Keratinocyte (primary cell): Measurements from ENCODE around the gene CCT6A. TPM values are rescaled to one million over a fixed set of nuclear protein-coding genes. Genes with fewer than 3 reads are reported as not detected.
A peak's percentile ranks its signal among the peaks of the same experiment; 100 is the strongest.
"Not testable (repeated sequence)": the region's sequence is repeated elsewhere in the genome, so short reads cannot be mapped to it uniquely, and the experiment has no call there.

Experiments
- DNase-seq: peaks from one replicate; pipeline ENCODE4 v3.0.0-alpha.2; 2011; ENCODE audit warnings: low read depth, missing footprints, low spot score
- FAIRE-seq: peaks from 2 replicates; lab custom pipeline; 2011; peaks lifted over from hg19 to GRCh38; lab: Jason Lieb, UNC
- H2AFZ ChIP-seq: 2 replicates; pipeline ENCODE4 v1.6.0; 2012; ENCODE audit warnings: low read length, control low read depth, inconsistent platforms; ENCODE audit not compliant: control insufficient read depth
- H3K27ac ChIP-seq: 2 replicates; pipeline ENCODE4 v1.5.1; 2011; ENCODE audit warnings: low read length; ENCODE audit not compliant: control insufficient read depth, insufficient read depth
- H3K27me3 ChIP-seq: 3 replicates; pipeline ENCODE4 v1.6.0; 2011; ENCODE audit warnings: low read length; ENCODE audit not compliant: control insufficient read depth, insufficient read depth; ENCODE audit errors: extremely low read depth
- H3K36me3 ChIP-seq, 2 experiments: 2 replicates in 1 of 2; 3 replicates in 1 of 2; pipeline ENCODE4 v1.5.1; 2011; ENCODE audit warnings: low read length in 2 of 2, mild to moderate bottlenecking in 1 of 2; ENCODE audit not compliant: control insufficient read depth in 2 of 2, insufficient read depth in 2 of 2; ENCODE audit errors: extremely low read depth in 1 of 2
- H3K4me1 ChIP-seq: 3 replicates; pipeline ENCODE4 v1.5.1; 2011; ENCODE audit warnings: low read length; ENCODE audit not compliant: control insufficient read depth, insufficient read depth; ENCODE audit errors: extremely low read depth
- H3K4me2 ChIP-seq: 3 replicates; pipeline ENCODE4 v1.6.0; 2011; ENCODE audit warnings: low read depth, low read length; ENCODE audit not compliant: control insufficient read depth, insufficient read depth; ENCODE audit errors: extremely low read depth
- H3K4me3 ChIP-seq, 3 experiments: fragments of 200-600 bp in 1 of 3; sonication (generic) in 1 of 3; 2 replicates in 2 of 3; 3 replicates in 1 of 3; pipeline ENCODE4 v1.5.1; 2011 to 2016; ENCODE audit warnings: low read length in 3 of 3, mild to moderate bottlenecking in 3 of 3, control low read depth in 2 of 3, inconsistent platforms in 1 of 3, low read depth in 1 of 3, mixed read lengths in 1 of 3, mixed run types in 1 of 3, moderate library complexity in 1 of 3; ENCODE audit not compliant: control insufficient read depth in 2 of 3, insufficient read depth in 2 of 3; ENCODE audit errors: extremely low read depth in 1 of 3
- H3K79me2 ChIP-seq: 2 replicates; pipeline ENCODE4 v1.6.0; 2012; ENCODE audit warnings: low read length; ENCODE audit not compliant: control insufficient read depth, insufficient read depth
- H3K9ac ChIP-seq: 3 replicates; pipeline ENCODE4 v1.6.0; 2011; ENCODE audit warnings: low read length; ENCODE audit not compliant: control insufficient read depth, insufficient read depth; ENCODE audit errors: extremely low read depth
- H3K9me1 ChIP-seq: 3 replicates; pipeline ENCODE4 v1.6.0; 2011; ENCODE audit warnings: low read length; ENCODE audit not compliant: control insufficient read depth, insufficient read depth; ENCODE audit errors: extremely low read depth
- H3K9me3 ChIP-seq: 2 replicates; pipeline ENCODE4 v1.5.1; 2012; ENCODE audit warnings: low read depth, low read length; ENCODE audit not compliant: control insufficient read depth
- H4K20me1 ChIP-seq: 3 replicates; pipeline ENCODE4 v1.6.0; 2011; ENCODE audit warnings: low read length; ENCODE audit not compliant: control insufficient read depth, insufficient read depth; ENCODE audit errors: extremely low read depth
- CTCF ChIP-seq, 3 experiments: IDR thresholded peaks in 1 of 3; conservative IDR thresholded peaks in 1 of 3; optimal IDR thresholded peaks in 1 of 3; 2 replicates in 2 of 3; 3 replicates in 1 of 3; pipeline versions ENCODE3 to v1.5.1; 2011; ENCODE audit warnings: low read length in 3 of 3, mild to moderate bottlenecking in 3 of 3, moderate library complexity in 2 of 3, control low read depth in 1 of 3, inconsistent platforms in 1 of 3; ENCODE audit not compliant: insufficient read depth in 2 of 3; ENCODE audit errors: extremely low read depth in 1 of 3
- EZH2 ChIP-seq: IDR thresholded peaks from one replicate; pipeline ENCODE4 v1.6.1; 2012; ENCODE audit warnings: inconsistent platforms, mild to moderate bottlenecking, low read length, moderate library complexity
- dilution Hi-C: fragments of 300-500 bp; cut with MboI; formaldehyde crosslinking; loops from one replicate; pipeline ENCODE4 v1.7.0; 2020; ENCODE audit warnings: low sequenced_read_pairs; ENCODE audit not compliant: extremely low pct_ligation_motif_present
- polyA plus RNA-seq, 5 experiments: library from polyadenylated mRNA; depleted of rRNA in 3 of 5; stranded (reverse) in 3 of 5; stranded (forward) in 1 of 5; unstranded in 1 of 5; fragments of >200 nt; gene quantifications; 1 replicate in 1 of 5; 2 replicates in 3 of 5; 3 replicates in 1 of 5; pipeline versions ENCODE4 v1.2.1 to v1.2.3, GENCODE V29; 2011 to 2012; ENCODE audit warnings: missing spikeins in 2 of 5, low read depth in 1 of 5, low replicate concordance in 1 of 5

CCT6A gene
- polyA plus RNA-seq, 1 donor (not counting 4 experiments of a cell fraction or from before 2014, with no cell fraction given) = 403 TPM

GRCh38 chr7:56099653-56100052 is 48.1 kb downstream of the CCT6A start:
- H3K79me2 ChIP-seq = peaks cover 10% of the 10 kb centered on the region
- no peak overlapping the region for H2AFZ ChIP-seq
- no peaks in the 10 kb centered on the region for H3K9me1 ChIP-seq
- H3K36me3 ChIP-seq = peaks cover 23 to 24% of the 10 kb centered on the region in 2 experiments
- H3K4me2 ChIP-seq = no peak overlapping the region
- dilution Hi-C loops = no loop called here
- no peak for DNase-seq
- H3K9ac ChIP-seq = no peak overlapping the region
- no peaks in the 10 kb centered on the region for H4K20me1 ChIP-seq
- H3K27ac ChIP-seq = no peak overlapping the region
- no peak for FAIRE-seq
- peaks cover under 1% of the 10 kb centered on the region for H3K4me1 ChIP-seq
- H3K4me3 ChIP-seq = no peak overlapping the region
- H3K9me3 ChIP-seq = no peaks in the 10 kb centered on the region
- H3K27me3 ChIP-seq = no peaks in the 10 kb centered on the region
- TF ChIP-seq CTCF (optimal IDR thresholded peaks at IDR 0.05 in 1 of 3, IDR thresholded peaks at IDR 0.05 in 1 of 3, conservative IDR thresholded peaks at IDR 0.05 in 1 of 3; ENCODE audit: extremely low read depth in 1 of 3, insufficient read depth in 2 of 3, low read length in 3 of 3) (no peak), EZH2 (no peak)

GRCh38 chr7:56104138-56104537 is 52.6 kb downstream of the CCT6A start:
- peaks cover 23 to 24% of the 10 kb centered on the region in 2 experiments for H3K36me3 ChIP-seq
- DNase-seq, dilution Hi-C loops, H3K4me2 ChIP-seq, H3K4me3 ChIP-seq, H4K20me1 ChIP-seq, H2AFZ ChIP-seq, H3K9ac ChIP-seq, H3K4me1 ChIP-seq, H3K27me3 ChIP-seq, H3K9me1 ChIP-seq, H3K27ac ChIP-seq, FAIRE-seq, H3K9me3 ChIP-seq: not testable (repeated sequence)
- H3K79me2 ChIP-seq = peaks cover 27% of the 10 kb centered on the region

- Histone ChIP-seq H3K4me2 (peak overlapping the region; percentile 91), H3K4me3 (peak overlapping the region; percentile 89 to 99 (median 95)), H2AFZ (no peak overlapping the region), H4K20me1 (no peaks in the 10 kb centered on the region), H3K4me1 (peaks cover 6% of the 10 kb centered on the region), H3K27me3 (no peaks in the 10 kb centered on the region), H3K79me2 (peaks cover 27% of the 10 kb centered on the region), H3K9me1 (no peaks in the 10 kb centered on the region), H3K9me3 (no peaks in the 10 kb centered on the region), H3K36me3 (peaks cover 16 to 18% of the 10 kb centered on the region in 2 experiments), H3K27ac (peak overlapping the region; percentile 99), H3K9ac (peak overlapping the region; percentile 99)
- no peak for TF ChIP-seq CTCF (optimal IDR thresholded peaks at IDR 0.05 in 1 of 3, IDR thresholded peaks at IDR 0.05 in 1 of 3, conservative IDR thresholded peaks at IDR 0.05 in 1 of 3; ENCODE audit: extremely low read depth in 1 of 3, insufficient read depth in 2 of 3, low read length in 3 of 3)
- no peak for TF ChIP-seq EZH2
- dilution Hi-C loops = no loop called here
- FAIRE-seq = no peak
- peak; percentile 40 for DNase-seq
Measured at GRCh38 chr7:56105508-56105907, 53.9 kb downstream of the CCT6A start.
